NCI-H146 treated with DMSO at 0.1 percent for 48 hours (cell line): ENCODE results near the gene EML6.

Experiments used
- DNase-seq: peaks from one replicate; lab custom pipeline; 2025; ENCODE audit not compliant: unreplicated experiment; lab: John Stamatoyannopoulos, UW

The EML6 gene

DNA sequence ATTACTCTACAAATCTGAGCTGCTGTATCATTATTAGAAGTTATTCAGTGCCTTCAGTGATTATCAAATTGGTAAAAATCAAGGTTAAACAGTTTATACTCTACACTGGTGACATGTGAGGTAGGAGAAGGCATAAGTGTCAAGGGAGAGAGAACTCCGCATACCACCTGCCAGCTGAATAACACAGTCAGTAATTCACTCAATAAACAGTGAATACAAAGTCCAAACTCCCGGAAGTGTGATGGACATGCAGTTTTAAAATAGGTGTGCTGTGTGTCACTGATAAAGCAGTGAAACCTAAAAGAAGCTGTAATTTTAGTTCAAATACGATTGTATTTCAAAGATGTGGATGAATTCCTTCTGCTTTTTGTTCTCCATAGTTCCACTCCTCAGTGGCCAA is 149.8 kb downstream of the EML6 start:
- peak; percentile 54 for DNase-seq

DNA sequence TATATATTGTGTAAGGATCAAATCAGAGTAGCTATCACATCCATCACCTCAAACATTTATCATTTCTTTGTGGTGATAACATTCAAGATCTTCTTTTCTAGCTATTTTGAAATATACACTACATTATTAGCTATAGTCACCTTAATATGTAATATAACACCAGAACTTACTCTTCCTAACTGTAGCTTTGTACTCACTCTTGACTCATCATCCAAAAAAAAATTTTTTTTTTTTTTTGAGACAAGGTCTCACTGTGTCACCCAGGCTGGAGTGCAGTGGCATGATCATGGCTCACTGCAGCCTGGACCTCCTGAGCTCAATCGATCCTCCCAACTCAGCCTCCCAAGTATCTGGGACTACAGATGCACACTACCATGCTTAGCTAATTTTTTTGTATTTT is 153.3 kb downstream of the EML6 start:
- no peak for DNase-seq

DNA sequence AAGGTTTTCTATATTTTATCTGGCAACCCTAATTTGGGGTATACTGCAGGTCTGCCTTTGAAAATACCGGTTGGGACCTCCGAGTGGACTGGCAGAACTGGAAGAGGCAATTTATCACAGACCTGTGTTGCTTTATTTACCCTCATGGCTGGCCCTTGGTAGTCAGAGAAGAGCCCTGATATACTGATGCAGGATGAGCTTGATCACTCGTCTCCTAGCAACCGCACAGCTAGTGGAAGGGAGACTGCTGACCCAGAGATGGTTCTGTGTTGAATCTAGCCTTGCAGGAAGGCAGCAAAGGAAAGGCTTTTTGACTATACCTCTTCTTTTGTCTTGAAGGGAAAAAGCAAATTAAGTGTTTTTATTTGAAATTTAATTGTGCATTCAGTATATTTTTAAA is 154.7 kb downstream of the EML6 start:
- peak; percentile 51 for DNase-seq

DNA sequence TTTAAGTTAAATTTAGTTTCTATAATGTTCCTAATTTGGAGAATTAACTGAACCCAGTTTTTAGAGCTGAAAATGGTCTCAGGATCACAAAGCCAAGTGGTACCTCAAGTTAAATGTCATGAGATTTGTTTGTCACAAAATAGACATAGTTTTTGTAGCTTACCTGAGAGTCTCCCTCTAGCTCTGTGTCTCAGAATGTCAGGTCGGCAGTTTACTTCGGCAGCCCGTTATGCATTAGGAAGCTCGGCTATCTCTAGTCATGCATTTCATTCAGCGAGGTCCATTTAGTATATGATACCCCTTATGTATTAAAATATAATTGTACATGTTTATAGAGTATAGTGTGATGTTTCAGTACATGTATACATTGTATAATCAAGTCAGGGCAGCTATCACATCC is 155.6 kb downstream of the EML6 start:
- no peak for DNase-seq

DNA sequence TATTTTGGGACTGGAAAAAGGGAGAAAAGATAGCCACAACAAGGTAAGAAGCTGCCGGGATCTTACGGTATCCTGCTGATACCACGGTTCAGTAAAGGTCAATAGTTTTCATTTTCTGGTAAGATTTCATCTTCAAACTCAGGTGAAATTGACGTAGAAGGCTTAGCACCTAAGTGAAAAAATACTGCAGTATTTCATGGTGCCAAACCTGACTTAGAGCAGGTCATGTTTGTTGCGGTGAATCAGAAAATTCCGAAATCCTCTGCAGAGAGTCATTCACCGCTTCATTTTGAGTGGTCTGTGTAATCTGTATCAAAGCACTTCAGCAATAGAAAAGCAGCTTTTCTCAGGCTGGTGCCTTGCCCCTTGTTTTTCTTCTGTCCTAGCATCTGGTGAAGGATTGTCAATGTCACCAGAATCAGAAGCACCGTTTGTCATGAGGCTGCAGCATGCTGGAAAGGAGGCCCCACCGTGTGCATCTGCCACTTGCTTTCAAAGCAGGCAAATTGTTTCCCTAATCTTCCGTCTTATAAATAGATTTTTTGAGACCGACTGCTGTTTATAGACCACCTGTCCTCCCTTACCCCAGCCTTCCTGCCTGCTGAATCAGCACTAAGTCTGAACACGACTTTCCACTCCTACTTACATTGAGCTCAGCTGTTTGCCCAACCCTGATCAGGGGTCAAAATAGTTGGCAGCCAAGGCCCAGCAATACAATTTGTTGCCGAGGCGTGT is 156.3 kb downstream of the EML6 start:
- peak; percentile 13 for DNase-seq

DNA sequence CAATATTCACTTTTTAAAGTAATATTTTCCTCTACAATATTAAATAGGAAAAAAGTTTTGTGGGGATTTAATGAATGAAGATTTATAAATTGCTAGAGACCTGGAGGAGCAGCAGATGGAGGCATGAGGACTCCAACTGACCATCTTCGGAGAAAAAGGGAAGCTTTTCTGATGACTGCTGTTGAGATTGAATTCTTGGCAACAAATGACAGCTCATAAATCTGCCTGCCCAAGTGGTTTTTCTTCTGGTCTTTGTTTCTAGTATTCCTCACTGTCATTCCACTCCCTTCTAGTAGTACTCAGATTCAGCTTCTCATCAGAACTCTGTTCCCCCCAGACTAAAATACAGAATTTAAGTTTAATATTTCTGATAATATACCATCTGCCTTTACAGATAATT is 157.0 kb downstream of the EML6 start:
- DNase-seq: no peak

DNA sequence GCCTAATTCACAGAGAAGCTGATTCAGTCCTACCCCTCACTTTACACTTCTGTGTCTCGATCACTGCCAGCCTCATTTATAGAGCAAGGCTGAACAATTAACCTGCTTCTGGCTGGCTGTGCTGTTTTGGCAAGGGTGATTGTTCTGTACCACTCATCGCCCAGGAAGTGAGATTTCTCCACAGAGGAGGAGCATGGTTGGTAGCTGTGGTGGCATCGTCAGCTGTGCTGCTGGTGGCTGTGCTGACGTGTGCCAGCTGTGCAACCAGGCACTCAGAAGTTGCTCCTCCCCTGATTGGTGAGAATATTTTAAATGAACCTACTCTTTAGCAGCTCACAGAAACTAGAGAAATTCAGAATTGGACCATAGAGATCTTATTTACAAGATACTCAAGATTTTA is 158.3 kb downstream of the EML6 start:
- DNase-seq: no peak

DNA sequence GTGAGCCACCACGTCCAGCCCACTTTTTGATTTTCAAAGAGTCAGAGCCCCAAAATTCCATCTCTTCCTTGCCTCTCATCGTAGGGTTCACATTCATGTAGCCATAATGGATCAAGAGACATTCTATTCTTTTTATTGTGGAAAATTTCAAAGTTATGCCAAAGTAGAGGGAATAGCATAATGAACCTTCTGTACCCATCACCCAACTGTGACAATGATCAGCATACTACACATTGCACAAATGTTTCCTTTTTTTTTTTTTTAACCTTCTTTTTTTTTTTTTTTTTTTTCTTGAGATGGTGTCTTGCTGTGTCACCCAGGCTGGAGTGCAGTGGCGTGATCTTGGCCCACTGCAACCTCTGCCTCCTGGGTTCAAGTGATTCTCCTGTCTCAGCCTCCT is 162.4 kb downstream of the EML6 start:
- no peak for DNase-seq

DNA sequence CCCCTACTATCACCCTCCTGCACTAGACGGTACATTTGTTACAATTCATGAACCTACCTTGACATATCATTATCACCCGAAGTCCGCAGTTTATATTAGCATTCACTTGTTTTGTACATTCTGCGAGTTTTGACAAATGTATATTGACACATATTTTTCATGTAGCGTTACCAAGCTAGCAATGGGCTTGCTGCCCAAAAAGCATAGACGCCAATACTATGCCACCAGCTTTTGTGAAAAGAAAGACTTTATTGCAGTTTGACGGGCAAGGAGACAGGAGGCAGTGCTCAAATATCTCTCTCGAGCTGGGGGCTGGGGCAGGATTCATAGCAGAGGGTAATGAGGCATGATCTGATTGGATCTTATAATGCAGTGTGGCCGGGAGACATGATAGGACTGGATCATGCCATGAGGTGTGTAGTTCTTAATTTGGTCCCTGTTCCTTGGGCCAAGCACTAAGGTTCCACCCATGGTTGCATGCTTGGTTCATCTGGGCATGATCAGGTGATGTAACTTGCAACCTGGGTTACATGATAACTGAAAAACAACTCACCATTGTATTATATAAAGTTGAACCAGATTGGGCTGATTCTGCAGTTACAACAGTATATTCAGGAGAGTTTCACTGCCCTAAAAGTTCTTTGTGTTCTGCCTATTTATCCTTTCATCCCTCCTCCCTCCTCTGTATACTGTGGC is 164.5 kb downstream of the EML6 start:
- DNase-seq: no peak

DNA sequence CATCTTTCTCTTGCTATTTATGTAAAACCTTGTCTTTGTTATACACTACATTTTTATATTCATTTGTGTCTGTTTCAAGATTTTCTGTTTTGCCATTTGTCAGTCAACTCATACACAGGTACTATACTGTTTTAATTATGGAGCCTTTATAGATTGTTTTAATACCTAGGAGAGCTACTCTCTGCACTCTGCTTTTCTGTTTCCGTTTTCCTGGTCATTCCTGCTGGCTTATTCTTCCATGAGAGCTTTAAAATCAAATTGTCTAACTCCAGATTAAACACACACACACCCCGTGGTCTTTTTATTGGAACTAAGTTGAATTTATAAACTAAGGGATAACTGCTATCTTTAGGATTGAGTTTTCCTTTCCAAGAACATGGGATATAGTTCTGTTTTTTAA is 165.6 kb downstream of the EML6 start:
- DNase-seq: no peak

DNA sequence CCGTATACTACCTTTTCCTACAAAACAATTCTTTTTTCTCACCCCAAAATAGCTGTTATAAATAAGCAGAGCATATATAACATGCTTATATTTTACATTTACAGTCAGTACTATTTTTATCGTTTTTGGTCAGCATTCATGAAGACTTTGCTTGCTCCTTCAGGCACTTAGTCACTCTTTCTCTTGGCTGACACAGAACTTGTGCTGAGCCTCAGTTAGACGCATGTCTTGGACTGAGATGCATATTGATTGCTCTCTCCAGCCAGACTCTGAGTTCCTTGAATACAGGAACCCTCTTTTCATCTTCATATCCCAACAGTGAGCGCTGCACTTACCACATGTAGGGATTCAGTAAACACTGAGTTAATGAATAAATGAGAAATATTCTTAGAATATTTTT is 168.4 kb downstream of the EML6 start:
- DNase-seq: no peak

DNA sequence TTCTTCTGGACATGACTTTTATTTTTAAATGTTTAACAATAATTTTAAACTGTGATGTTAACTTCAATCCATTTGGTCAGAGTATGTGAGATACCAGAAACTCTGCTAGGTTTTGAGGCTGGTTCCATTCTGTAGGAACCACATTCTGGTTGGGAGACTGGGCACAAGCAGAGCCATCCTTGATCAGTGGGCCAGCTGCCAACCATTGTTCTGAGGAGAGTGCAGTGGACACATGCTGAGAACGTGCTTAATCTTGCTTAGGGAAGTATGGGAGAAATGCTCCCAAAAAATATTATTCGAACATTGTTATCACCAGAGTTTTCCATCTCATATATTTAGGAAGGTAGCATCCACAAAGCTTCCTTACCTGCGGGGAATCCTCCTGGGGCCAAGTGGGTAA is 171.0 kb downstream of the EML6 start:
- DNase-seq: no peak

DNA sequence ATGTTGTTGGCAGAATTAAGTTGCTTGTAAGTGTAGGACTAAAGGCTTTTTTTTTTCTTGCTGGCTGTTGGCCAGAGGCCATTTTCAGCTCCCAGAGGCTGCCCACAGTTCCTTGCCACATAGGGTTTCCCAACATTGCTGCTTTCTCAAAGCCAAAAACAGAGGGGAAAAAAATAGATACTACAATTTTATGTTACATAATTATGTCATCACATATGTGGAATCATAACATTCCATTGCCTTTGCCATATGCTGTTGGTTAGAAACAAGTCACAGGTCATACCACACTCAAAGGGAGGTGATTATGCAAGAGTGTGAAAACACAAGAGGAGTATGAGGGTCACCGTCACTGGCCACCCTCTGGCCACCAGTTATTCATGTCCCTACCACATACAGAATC is 172.3 kb downstream of the EML6 start:
- DNase-seq: no peak

DNA sequence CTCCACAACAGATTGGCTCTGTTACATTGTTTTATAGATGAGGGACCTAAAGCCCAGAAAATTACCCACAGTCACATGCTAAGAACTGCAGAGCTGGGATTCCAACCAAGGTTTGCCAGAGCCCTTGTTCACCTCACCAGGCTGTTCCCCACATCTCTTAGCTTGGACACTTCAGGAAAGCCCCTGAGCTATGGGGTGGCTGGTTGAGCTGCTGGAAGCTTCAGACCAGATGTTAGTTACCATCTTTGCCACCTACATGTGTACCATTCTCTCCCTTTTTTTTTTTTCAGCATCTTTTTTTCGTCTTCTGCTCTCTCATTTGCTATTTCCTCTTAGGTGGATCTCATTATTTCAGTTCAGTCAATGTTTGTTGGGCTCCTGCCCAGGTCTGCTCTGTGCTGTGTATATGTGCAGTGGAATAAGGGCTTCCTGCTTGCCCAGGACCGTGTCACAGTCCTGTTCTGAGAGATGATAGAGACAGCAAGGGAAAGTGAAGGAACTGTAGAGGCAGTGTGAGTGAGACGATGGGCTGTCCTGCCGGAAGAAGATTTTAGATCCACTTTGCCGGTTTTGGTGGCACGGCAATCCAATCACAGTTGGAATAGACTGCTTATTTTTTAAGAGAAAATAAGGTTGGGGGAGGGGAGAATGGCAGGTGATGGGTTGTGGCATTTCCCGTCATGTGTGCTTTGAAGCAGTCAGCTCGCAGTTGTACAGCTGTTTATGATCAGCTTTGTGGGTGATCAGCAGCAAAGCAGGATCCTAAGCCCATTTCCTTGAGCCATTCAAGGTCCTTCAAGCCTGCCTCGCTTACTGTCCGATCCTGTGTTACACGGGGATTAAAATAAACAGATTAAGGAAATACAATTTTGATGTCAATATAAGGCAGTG is 174.2 kb downstream of the EML6 start:
- no peak for DNase-seq

DNA sequence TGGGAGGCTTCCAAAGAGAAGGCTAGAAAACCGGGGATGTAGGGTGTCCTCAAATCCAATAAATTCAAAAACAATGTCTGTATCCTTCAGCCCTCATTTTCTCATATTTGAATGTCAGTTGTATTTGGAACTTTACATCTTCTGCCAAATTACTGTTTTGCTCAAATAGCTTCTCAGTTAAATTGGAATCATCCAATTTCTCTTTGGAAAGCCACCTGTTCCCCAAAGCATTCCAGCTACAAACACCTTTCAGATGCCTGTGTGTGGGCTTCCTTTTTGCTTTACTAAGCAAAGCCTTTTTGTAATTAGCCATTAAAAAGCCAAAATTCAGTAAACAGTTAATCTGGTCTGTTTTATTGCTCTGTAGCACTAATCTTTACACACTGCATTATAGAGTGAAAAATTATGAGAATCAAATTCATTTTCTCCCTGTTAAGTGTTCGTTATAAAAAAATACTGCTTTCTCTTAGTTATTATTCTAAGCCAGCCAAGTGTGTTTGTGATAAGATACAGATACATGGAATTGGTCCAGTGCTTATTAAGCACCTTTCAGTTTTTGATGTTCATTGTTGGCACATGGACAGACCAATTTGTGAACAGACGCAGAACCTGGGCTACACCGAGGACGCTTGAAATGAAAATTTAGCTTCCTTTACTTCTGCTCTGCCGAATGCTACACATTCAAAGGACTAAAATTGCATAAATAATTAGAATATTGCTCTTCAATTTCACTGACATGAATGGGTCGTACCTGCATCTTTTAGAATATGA is 175.2 kb downstream of the EML6 start:
- DNase-seq: no peak

DNA sequence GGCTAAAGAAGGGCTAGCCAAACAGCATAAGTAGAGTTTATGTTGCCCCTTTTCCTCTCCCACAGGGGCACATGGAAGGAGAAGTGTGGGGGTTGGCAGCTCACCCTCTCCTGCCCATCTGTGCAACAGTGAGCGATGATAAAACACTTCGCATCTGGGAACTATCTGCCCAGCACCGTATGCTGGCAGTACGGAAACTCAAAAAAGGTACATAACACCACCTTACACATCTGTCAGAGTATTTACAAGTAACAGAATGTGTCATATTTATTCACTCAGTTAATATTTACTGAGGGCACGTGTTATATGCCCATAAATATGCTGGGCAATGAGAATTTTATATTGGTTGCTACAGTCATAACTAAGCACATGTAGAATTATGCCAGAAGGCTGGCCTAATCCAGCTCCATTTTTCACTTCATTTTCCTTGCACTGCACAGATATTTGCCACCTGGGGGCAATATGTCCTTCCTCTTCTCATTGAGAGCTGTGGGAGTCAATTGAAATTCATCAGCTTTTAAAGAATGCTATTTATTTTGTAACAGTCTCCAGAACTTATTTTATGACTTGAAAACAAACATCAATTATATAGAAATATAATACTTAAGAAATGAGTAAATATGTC is 176.2 kb downstream of the EML6 start:
- no peak for DNase-seq

DNA sequence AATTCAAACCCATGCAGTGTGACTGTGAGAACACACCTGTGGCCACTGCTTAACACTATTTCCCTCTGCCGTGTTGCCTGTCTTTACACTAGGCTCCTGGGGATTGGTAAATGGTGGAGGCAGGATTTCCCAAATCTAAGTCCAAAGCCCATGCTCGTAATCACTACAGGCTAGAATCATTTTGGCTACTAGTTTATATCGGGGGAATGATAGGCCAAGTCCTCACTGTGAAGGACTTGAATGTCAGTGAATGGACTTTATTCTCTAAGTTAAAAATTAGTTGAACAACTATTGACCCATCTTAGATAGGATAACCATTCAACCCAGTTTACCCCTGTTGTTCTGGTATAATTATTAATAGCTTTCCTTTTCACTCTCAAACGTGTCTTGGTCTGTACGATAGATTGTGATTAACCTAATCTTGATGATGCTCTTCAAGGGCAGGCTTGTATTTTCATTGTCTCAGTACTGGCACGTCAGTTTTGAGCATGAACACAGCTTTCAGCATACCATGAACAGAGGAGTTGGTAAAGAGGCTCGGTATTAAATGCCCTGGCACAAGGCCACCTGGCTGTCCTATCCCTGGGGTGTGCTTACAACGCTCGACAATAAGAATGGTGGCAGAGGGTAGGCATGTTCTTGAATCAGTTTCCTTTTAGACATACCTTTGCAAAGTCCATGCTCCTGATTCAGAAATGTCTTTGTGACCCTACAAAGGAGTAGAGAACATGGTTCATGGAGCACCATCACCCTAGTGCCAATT is 177.9 kb downstream of the EML6 start:
- no peak for DNase-seq

DNA sequence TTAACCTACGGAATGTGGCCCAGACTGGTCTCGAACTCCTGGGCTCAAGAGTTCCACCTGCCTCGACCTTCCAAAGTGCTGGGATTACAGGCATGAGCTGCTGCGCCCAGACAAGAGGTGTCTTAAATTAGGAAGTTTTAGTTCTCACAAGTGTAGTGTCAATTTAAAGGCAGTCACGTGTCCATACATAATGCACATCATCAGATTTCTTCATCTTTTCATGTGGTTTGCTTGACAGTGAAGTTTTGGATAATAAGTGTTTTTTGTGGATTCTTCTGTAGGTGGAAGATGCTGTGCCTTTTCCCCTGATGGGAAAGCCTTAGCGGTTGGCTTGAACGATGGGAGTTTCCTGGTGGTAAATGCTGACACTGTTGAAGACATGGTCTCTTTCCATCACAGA is 179.3 kb downstream of the EML6 start:
- no peak for DNase-seq

DNA sequence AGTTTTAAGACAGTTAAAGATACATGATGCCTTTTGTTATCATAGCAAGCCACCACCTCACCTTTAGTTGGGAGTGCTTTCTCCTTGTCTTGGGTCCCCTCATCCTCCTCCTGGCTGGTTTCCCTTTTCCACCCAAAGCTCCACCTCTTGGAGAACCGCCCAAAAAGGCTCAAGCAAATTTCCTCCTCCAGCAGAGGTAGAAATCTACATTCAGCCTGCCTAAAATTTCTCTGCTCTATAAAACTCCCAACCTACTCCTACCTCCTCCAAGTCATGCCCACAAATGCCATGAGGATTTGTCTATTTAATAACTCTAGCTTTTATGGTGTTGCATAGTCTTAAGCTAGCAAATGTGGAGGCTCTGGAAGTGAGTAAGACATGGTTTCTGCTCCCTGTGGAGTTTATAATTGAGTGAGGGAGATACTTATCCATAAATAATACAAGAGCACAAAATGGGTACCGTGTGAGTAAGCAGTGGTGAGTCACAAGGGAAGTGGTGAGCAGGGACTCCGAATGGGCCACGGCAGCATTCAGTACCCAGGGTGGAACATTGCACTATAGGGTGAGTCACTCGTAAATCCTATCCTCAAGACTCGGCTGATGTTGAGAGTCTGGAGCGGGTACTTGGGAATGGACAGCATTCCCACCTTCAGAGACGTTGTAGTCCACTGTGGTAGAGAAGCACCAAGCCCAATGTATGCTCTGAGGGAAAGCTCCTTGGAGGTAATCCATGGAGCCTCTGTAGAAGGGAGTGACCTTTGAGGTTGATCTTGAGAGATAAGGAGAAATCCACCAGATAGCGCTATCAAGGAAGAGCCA is 180.5 kb downstream of the EML6 start:
- no peak for DNase-seq
